Fibroblast of pulmonary artery (primary cell): Measurements from ENCODE around the gene RUSC2.
A peak's percentile ranks its signal among the peaks of the same experiment; 100 is the strongest.

Experiments
- DNase-seq: peaks from one replicate; pipeline ENCODE4 v3.0.0-alpha.2; 2010; ENCODE audit warnings: low read depth
- H3K4me3 ChIP-seq: replicated peaks from 2 replicates; pipeline ENCODE4 v1.5.1; 2011; ENCODE audit warnings: low read depth, mild to moderate bottlenecking, control low read depth, low read length, moderate library complexity
- CTCF ChIP-seq: IDR thresholded peaks from 2 replicates; pipeline ENCODE4 v1.5.1; 2011; ENCODE audit warnings: mild to moderate bottlenecking, control low read depth, low read length, inconsistent platforms; ENCODE audit errors: missing control alignments

The RUSC2 gene

GRCh38 chr9:35508069-35508468, 18.2 kb downstream of the RUSC2 start:
- no peak for TF ChIP-seq CTCF
- DNase-seq = no peak
- no peak overlapping the region for H3K4me3 ChIP-seq

GRCh38 chr9:35510383-35510753, 20.5 kb downstream of the RUSC2 start:
- no peak overlapping the region for H3K4me3 ChIP-seq
- TF ChIP-seq CTCF = no peak
- no peak for DNase-seq

- DNase-seq = peak; percentile 99
- H3K4me3 ChIP-seq = no peak overlapping the region
- peak; percentile 45 for TF ChIP-seq CTCF
Observed at GRCh38 chr9:35510754-35511428, 21.0 kb downstream of the RUSC2 start.

GRCh38 chr9:35511453-35511852, 21.5 kb downstream of the RUSC2 start:
- no peak for TF ChIP-seq CTCF
- no peak for DNase-seq
- H3K4me3 ChIP-seq = no peak overlapping the region

- no peak overlapping the region for H3K4me3 ChIP-seq
- DNase-seq = no peak
- no peak for TF ChIP-seq CTCF
Observed at GRCh38 chr9:35515766-35516165, 25.9 kb downstream of the RUSC2 start.

- no peak for TF ChIP-seq CTCF
Observed at GRCh38 chr9:35516479-35516878, 26.6 kb downstream of the RUSC2 start.

GRCh38 chr9:35517131-35517530, 27.2 kb downstream of the RUSC2 start:
- H3K4me3 ChIP-seq = no peak overlapping the region
- TF ChIP-seq CTCF = no peak
- DNase-seq = no peak

More at GRCh38 chr9:35516479-35516878, 26.6 kb downstream of the RUSC2 start:
- DNase-seq = peak; percentile 73
- no peak overlapping the region for H3K4me3 ChIP-seq
